GM23338 (cell line): ENCODE data around the gene COA7. TPM values are rescaled to one million over a fixed set of nuclear protein-coding genes. Genes with fewer than 3 reads are reported as not detected.

Experiments used
- ATAC-seq: fragments of 200-7000 bp; cut with Tn5 transposase; 3 replicates; pipeline ENCODE4 v1.9.1; 2020
- DNase-seq: peaks from one replicate; pipeline ENCODE4 v3.0.0-alpha.2; 2015; ENCODE audit warnings: low spot score
- H2AFZ ChIP-seq: fragments of 200-600 bp; sonication (generic); 2 replicates; pipeline ENCODE4 v1.8.0; 2016; ENCODE audit warnings: antibody characterized with exemption, mild to moderate bottlenecking, moderate library complexity
- H3F3A ChIP-seq: fragments of 200-600 bp; sonication (generic); replicated peaks from 2 replicates; pipeline ENCODE4 v1.8.0; 2017; ENCODE audit warnings: antibody characterized with exemption, mixed run types, low read depth
- H3K27ac ChIP-seq: fragments of 200-600 bp; sonication (generic); 2 replicates; pipeline ENCODE4 v1.6.1; 2016; ENCODE audit warnings: low read depth
- H3K27me3 ChIP-seq: fragments of 200-600 bp; sonication (generic); 2 replicates; pipeline ENCODE4 v1.8.0; 2016; ENCODE audit warnings: mild to moderate bottlenecking, mixed run types, moderate library complexity; ENCODE audit not compliant: insufficient read depth
- H3K36me3 ChIP-seq: fragments of 200-600 bp; sonication (generic); 2 replicates; pipeline ENCODE4 v1.8.0; 2016; ENCODE audit warnings: mild to moderate bottlenecking; ENCODE audit not compliant: insufficient read depth
- H3K4me1 ChIP-seq: fragments of 200-600 bp; sonication (generic); 2 replicates; pipeline ENCODE4 v1.8.0; 2016; ENCODE audit warnings: mild to moderate bottlenecking, moderate library complexity; ENCODE audit not compliant: insufficient read depth
- H3K4me2 ChIP-seq: fragments of 200-600 bp; sonication (generic); 2 replicates; pipeline ENCODE4 v1.7.1; 2017; ENCODE audit warnings: mixed run types
- H3K4me3 ChIP-seq: fragments of 200-600 bp; sonication (generic); 2 replicates; pipeline ENCODE4 v1.6.1; 2016; ENCODE audit warnings: mixed run types
- H3K79me2 ChIP-seq: fragments of 200-600 bp; sonication (generic); replicated peaks from 2 replicates; pipeline ENCODE4 v1.8.0; 2017; ENCODE audit warnings: mild to moderate bottlenecking; ENCODE audit not compliant: insufficient read depth
- H3K9me2 ChIP-seq: fragments of 200-600 bp; sonication (generic); 2 replicates; pipeline ENCODE4 v1.8.0; 2017; ENCODE audit not compliant: insufficient read depth
- H4K20me1 ChIP-seq: fragments of 200-600 bp; sonication (generic); replicated peaks from 2 replicates; pipeline ENCODE4 v1.8.0; 2017; ENCODE audit warnings: mild to moderate bottlenecking; ENCODE audit not compliant: insufficient read depth
- H3K27ac Mint-ChIP-seq: 2 replicates; pipeline ENCODE4 v1.8.0; 2020; ENCODE audit warnings: inconsistent platforms, mild to moderate bottlenecking, moderate library complexity, mixed read lengths
- H3K27me3 Mint-ChIP-seq: 3 replicates; pipeline ENCODE4 v1.8.0; 2022; ENCODE audit warnings: low read depth, mild to moderate bottlenecking, moderate library complexity, mixed read lengths, inconsistent platforms; ENCODE audit not compliant: insufficient read depth, poor library complexity
- H3K36me3 Mint-ChIP-seq: 3 replicates; pipeline ENCODE4 v1.8.0; 2021; ENCODE audit warnings: low read depth, mild to moderate bottlenecking, inconsistent platforms, moderate library complexity, mixed read lengths
- H3K4me1 Mint-ChIP-seq: 3 replicates; pipeline ENCODE4 v1.8.0; 2020; ENCODE audit warnings: mild to moderate bottlenecking, inconsistent platforms, mixed read lengths
- H3K4me3 Mint-ChIP-seq: 3 replicates; pipeline ENCODE4 v1.8.0; 2021; ENCODE audit warnings: moderate library complexity, mild to moderate bottlenecking, inconsistent platforms, mixed read lengths
- H3K9me3 Mint-ChIP-seq: 3 replicates; pipeline ENCODE4 v1.8.0; 2020; ENCODE audit warnings: moderate library complexity, mild to moderate bottlenecking, inconsistent platforms, mixed read lengths
- CREB1 ChIP-seq: fragments of 250-450 bp; sonication (Bioruptor Pico); IDR thresholded peaks from 2 replicates; pipeline ENCODE4 v1.5.0; 2020; ENCODE audit warnings: low read depth, mild to moderate bottlenecking, moderate library complexity
- CTCF ChIP-seq, 2 experiments: fragments of 200-600 bp in 1 of 2; sonication (generic) in 1 of 2; conservative IDR thresholded peaks; 2 replicates each; pipeline versions ENCODE4 v1.5.1 to v1.6.1; 2016 to 2017; ENCODE audit warnings: antibody characterized with exemption in 2 of 2, low read depth in 2 of 2, mild to moderate bottlenecking in 2 of 2, moderate library complexity in 1 of 2
- ETS1 ChIP-seq: IDR thresholded peaks from 2 replicates; pipeline ENCODE4 v1.6.1; 2016; ENCODE audit warnings: antibody characterized with exemption
- EZH2 ChIP-seq: fragments of 200-600 bp; sonication (generic); IDR thresholded peaks from one replicate; pipeline ENCODE4 v1.8.0; 2017; ENCODE audit warnings: antibody characterized with exemption, mild to moderate bottlenecking, low read depth; ENCODE audit not compliant: unreplicated experiment
- EZH2phosphoT487 ChIP-seq: fragments of 200-600 bp; sonication (generic); IDR thresholded peaks from one replicate; pipeline ENCODE4 v1.8.1; 2018; ENCODE audit warnings: antibody characterized with exemption; ENCODE audit not compliant: unreplicated experiment
- JUNB ChIP-seq: IDR thresholded peaks from one replicate; pipeline ENCODE4 v1.6.1; 2016; ENCODE audit warnings: antibody characterized with exemption; ENCODE audit not compliant: unreplicated experiment
- NANOG ChIP-seq: IDR thresholded peaks from 2 replicates; pipeline ENCODE4 v1.6.1; 2016; ENCODE audit warnings: antibody characterized with exemption, borderline replicate concordance
- POLR2AphosphoS5 ChIP-seq: IDR thresholded peaks from 2 replicates; pipeline ENCODE4 v1.6.1; 2016; ENCODE audit warnings: antibody characterized with exemption, low read depth
- REST ChIP-seq: IDR thresholded peaks from one replicate; pipeline ENCODE4 v1.6.1; 2018; ENCODE audit warnings: antibody characterized with exemption; ENCODE audit not compliant: unreplicated experiment
- STAT1 ChIP-seq: IDR thresholded peaks from one replicate; pipeline ENCODE4 v1.6.1; 2016; ENCODE audit warnings: antibody characterized with exemption; ENCODE audit not compliant: unreplicated experiment
- ZNF114 ChIP-seq: fragments of 250-450 bp; sonication (Bioruptor Pico); IDR thresholded peaks from 2 replicates; pipeline ENCODE4 v1.5.0; 2020; ENCODE audit warnings: mild to moderate bottlenecking, moderate library complexity
- ZNF331 ChIP-seq: fragments of 250-450 bp; sonication (Bioruptor Pico); IDR thresholded peaks from 2 replicates; pipeline ENCODE4 v1.5.0; 2020; ENCODE audit warnings: low read depth, mild to moderate bottlenecking, moderate library complexity
- ZNF462 ChIP-seq: fragments of 250-450 bp; sonication (Bioruptor Pico); IDR thresholded peaks from 2 replicates; pipeline ENCODE4 v1.5.0; 2020; ENCODE audit warnings: mild to moderate bottlenecking, moderate library complexity
- polyA plus RNA-seq: library from polyadenylated mRNA; unstranded; fragments of >200 nt; fragmentation: Nextera tagmentation; extraction: Ambion mirVana; gene quantifications from 2 replicates; pipeline ENCODE4 v1.2.1, GENCODE V29; 2016
- total RNA-seq: library from RNA; depleted of rRNA; stranded (reverse); fragments of >200 nt; shearing (Covaris generic); gene quantifications from 2 replicates; pipeline ENCODE4 v1.2.3, GENCODE V29; 2014

COA7 gene
- total and polyA plus RNA-seq, 2 experiments from 2014 or later, result 19.7 to 27.5 TPM

GRCh38 chr1:52676249-52676903 is 21.8 kb downstream of the COA7 start:
- Histone ChIP-seq H3K4me2 (no peak overlapping the region), H3K4me3 (no peak overlapping the region), H4K20me1 (no peaks in the 10 kb centered on the region), H3K27ac (no peak overlapping the region), H3F3A (no peaks in the 10 kb centered on the region), H3K79me2 (no peaks in the 10 kb centered on the region), H3K4me1 (no peaks in the 10 kb centered on the region; the same call in 1 of the 2 replicates), H3K9me2 (no peaks in the 10 kb centered on the region), H2AFZ (no peak overlapping the region), H3K27me3 (no peaks in the 10 kb centered on the region), H3K36me3 (no peaks in the 10 kb centered on the region)
- H3K4me3 Mint-ChIP-seq, result no peak overlapping the region
- H3K27me3 Mint-ChIP-seq, result peaks cover 11% of the 10 kb centered on the region
- H3K4me1 Mint-ChIP-seq, result peaks cover 24% of the 10 kb centered on the region
- TF ChIP-seq EZH2phosphoT487 (no peak), REST (no peak), EZH2 (no peak), ZNF331 (CRISPR knock-in tag) (no peak), ETS1 (no peak), NANOG (no peak), STAT1 (no peak), POLR2AphosphoS5 (no peak), JUNB (no peak), CREB1 (no peak), ZNF462 (no peak), CTCF (conservative IDR thresholded peaks at IDR 0.05; ENCODE audit: low read depth in 2 of 2) (no peak), ZNF114 (CRISPR knock-in tag) (no peak)
- ATAC-seq, result no peak
- no peak for DNase-seq
- H3K36me3 Mint-ChIP-seq, result no peaks in the 10 kb centered on the region
- H3K9me3 Mint-ChIP-seq, result no peaks in the 10 kb centered on the region
- H3K27ac Mint-ChIP-seq, result no peak overlapping the region
